Suprapubic skin (tissue), 4 donors: ENCODE data around the gene ETFDH. TPM values are rescaled to one million over a fixed set of nuclear protein-coding genes. Genes with fewer than 3 reads are reported as not detected.

ENCODE experiments used
- DNase-seq, 2 donors: peaks; one replicate each; pipeline ENCODE4 v3.0.0-alpha.2; 2019; ENCODE audit warnings: low spot score in 2 of 2
- H3K27ac ChIP-seq: fragments of 200-600 bp; sonication (generic); one replicate; pipeline ENCODE4 v1.5.1; 2019
- H3K27me3 ChIP-seq: fragments of 200-600 bp; sonication (generic); one replicate; pipeline ENCODE4 v1.5.1; 2019
- H3K36me3 ChIP-seq: fragments of 200-600 bp; sonication (generic); one replicate; pipeline ENCODE4 v1.5.1; 2019
- H3K4me1 ChIP-seq: fragments of 200-600 bp; sonication (generic); one replicate; pipeline ENCODE4 v1.5.1; 2019
- H3K4me3 ChIP-seq: fragments of 200-600 bp; sonication (generic); one replicate; pipeline ENCODE4 v1.5.1; 2019; ENCODE audit warnings: mild to moderate bottlenecking
- H3K9me3 ChIP-seq: fragments of 200-600 bp; sonication (generic); one replicate; pipeline ENCODE4 v1.5.1; 2019
- EP300 ChIP-seq: sonication (generic); formaldehyde crosslinking; IDR thresholded peaks from one replicate; pipeline ENCODE4 v1.6.1; 2017; ENCODE audit warnings: antibody characterized with exemption
- POLR2A ChIP-seq, 2 donors: fragments of 450-650 bp; IDR thresholded peaks; one replicate each; pipeline ENCODE4 v1.6.1; 2017; ENCODE audit warnings: antibody characterized with exemption in 2 of 2, mild to moderate bottlenecking in 2 of 2, moderate library complexity in 2 of 2
- POLR2AphosphoS5 ChIP-seq, 3 donors: sonication (generic); formaldehyde crosslinking; IDR thresholded peaks; one replicate each; pipeline ENCODE4 v1.6.1; 2017; ENCODE audit warnings: antibody characterized with exemption in 3 of 3
- WGBS: methylation state at CpG from one replicate; pipeline ENCODE4 v1.1.5; 2018; 5-methylcytosine and 5-hydroxymethylcytosine counted together
- total RNA-seq, 4 donors: library from RNA; depleted of rRNA; stranded (reverse); fragments of >200 nt; gene quantifications; one replicate each; pipeline ENCODE4 v1.1.0, GENCODE V29; 2016
- TF ChIP-seq, protein P1 (sequence below), 2 donors: fragments of 200-600 bp in 1 of 2; fragments of 450-650 bp in 1 of 2; sonication (generic) in 1 of 2; IDR thresholded peaks; one replicate each; pipeline ENCODE4 v1.5.1; 2016 to 2019; ENCODE audit warnings: antibody characterized with exemption in 2 of 2, mild to moderate bottlenecking in 1 of 2, moderate library complexity in 1 of 2

The ETFDH gene
- total RNA-seq, result 100 to 1,000 TPM in 1 of 4 donors, 10 to 100 TPM in 3; 44.9 to 204 (median 50.3) TPM

DNA sequence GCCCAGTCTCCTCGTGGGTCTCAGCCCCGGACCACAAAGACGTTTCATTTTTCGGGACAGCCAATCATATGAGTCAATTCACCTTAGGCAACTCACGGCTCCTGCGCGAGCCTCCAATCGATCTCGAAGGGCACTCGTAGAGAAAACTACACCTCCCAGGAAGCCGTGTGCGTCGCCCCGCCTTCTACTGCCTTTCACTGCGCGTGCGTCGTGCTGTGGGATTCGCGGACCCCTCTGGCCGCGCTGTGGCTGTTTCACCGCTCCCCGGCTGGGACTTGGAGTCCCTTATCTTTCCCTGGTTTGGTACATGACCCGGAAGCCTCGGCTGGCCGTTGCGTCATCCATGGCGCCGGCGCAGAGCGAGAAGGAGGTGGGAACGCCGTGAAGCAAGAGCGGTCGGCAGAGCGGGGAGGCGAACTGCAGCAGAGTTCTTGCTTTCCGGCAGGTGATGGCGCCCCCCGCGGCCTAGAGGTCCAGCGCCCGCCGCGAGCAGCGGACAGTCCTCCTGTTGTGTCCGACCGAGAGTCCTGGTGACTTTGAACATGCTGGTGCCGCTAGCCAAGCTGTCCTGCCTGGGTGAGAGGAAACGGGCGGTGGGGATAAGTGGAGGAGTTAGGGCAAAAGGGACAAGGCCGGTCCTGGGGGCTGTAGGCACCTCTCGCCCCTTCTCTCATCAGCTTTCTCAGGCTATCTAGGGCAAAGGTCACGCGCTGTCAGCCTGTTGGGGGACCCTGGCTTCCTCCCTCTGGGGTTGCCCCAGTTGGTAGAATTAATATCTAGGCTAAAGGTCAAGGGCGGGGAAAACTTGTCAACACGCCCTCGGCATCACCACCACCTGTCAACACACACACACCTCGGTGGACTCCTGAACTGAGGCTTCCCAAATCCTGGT lies at the start of gene ETFDH:
TSS of gene ETFDH (plus strand) at position 382 of the 892 bp plus-strand sequence. CDS start at position 543, 161 bp downstream.
- TF ChIP-seq POLR2A (IDR thresholded peaks at IDR 0.05), result peak; percentile 39 to 78
- TF ChIP-seq, protein P1, sequence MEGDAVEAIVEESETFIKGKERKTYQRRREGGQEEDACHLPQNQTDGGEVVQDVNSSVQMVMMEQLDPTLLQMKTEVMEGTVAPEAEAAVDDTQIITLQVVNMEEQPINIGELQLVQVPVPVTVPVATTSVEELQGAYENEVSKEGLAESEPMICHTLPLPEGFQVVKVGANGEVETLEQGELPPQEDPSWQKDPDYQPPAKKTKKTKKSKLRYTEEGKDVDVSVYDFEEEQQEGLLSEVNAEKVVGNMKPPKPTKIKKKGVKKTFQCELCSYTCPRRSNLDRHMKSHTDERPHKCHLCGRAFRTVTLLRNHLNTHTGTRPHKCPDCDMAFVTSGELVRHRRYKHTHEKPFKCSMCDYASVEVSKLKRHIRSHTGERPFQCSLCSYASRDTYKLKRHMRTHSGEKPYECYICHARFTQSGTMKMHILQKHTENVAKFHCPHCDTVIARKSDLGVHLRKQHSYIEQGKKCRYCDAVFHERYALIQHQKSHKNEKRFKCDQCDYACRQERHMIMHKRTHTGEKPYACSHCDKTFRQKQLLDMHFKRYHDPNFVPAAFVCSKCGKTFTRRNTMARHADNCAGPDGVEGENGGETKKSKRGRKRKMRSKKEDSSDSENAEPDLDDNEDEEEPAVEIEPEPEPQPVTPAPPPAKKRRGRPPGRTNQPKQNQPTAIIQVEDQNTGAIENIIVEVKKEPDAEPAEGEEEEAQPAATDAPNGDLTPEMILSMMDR (IDR thresholded peaks at IDR 0.05), result peak; percentile 22 to 64
- no peak for TF ChIP-seq EP300
- peak in 2 of 3 donors; percentile 90 to 95 for TF ChIP-seq POLR2AphosphoS5 (IDR thresholded peaks at IDR 0.05)
- peak; percentile 99 for DNase-seq
- Histone ChIP-seq H3K4me1 (peaks cover 19% of the 10 kb centered on the region), H3K9me3 (no peaks in the 10 kb centered on the region), H3K27ac (peak within 1 kb of the TSS; percentile 92), H3K27me3 (no peaks in the 10 kb centered on the region), H3K4me3 (peak within 1 kb of the TSS; percentile 91), H3K36me3 (no peaks in the 10 kb centered on the region)
- 0% methylated on average over 16 of the region's 60 CpGs for WGBS

DNA sequence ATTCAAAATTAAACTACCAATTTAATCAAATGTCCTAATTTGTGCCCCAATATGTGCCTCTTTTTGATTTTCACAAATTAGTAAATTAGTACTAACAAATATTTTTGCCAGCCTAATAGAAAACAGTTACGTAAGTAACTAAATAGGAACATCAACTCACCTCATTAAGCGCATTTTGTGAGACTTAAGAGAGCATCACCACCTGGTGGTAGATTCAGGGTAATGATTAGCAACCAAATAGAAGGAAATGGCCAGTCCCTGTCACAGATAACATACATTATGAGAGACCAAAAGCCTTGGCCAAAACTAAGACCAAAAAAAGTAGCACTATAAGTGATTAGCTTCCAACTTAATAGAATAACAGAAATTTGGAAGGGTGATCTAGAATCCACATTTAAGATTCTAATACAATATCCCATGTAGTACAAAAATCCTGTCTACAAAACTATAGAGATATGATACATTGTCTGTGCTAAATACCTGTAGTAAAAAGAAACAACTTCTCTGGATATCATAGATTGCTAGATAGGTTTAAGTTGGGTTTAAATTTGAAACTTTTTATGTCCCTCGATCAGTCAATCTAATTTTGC lies 47.1 kb upstream of the ETFDH start:
- DNase-seq, result no peak
- Histone ChIP-seq H3K9me3 (no peaks in the 10 kb centered on the region), H3K36me3 (no peaks in the 10 kb centered on the region), H3K4me3 (no peak overlapping the region), H3K27me3 (no peaks in the 10 kb centered on the region), H3K27ac (no peak overlapping the region), H3K4me1 (no peaks in the 10 kb centered on the region)
- no peak for TF ChIP-seq POLR2AphosphoS5 (IDR thresholded peaks at IDR 0.05)
- TF ChIP-seq, protein P1 (IDR thresholded peaks at IDR 0.05), result peak; percentile 50 to 77
- WGBS, result 22% methylated on average over 3 of the region's 3 CpGs

GRCh38 chr4:158625544-158625943 lies 46.6 kb upstream of the ETFDH start:
- TF ChIP-seq, protein P1 (IDR thresholded peaks at IDR 0.05), result no peak
- TF ChIP-seq EP300, result no peak
- TF ChIP-seq POLR2A (IDR thresholded peaks at IDR 0.05), result no peak
- TF ChIP-seq POLR2AphosphoS5 (IDR thresholded peaks at IDR 0.05), result no peak
- Histone ChIP-seq H3K36me3 (no peaks in the 10 kb centered on the region), H3K27me3 (no peaks in the 10 kb centered on the region), H3K9me3 (no peaks in the 10 kb centered on the region), H3K4me3 (no peak overlapping the region), H3K27ac (no peak overlapping the region), H3K4me1 (no peaks in the 10 kb centered on the region)
- no peak for DNase-seq
- 50% methylated on average over 2 of the region's 2 CpGs for WGBS

DNA sequence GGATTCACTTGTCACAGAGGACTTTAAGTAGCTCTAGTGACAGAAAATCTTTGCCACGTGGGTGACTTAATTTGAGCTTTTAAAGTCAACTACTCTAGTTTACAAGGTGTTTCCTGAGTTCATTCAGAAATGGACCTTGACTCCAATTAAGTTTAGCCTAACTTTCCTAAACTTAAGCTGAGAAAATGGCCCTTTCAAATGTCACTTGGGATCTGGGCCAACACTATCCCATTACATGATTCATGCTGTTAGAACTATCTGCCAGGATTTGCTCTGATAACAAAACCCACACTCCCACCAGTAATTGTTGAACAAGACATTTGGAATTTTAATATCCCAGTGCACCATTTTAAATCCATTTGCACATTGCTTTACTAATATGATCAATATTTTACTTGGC lies 41.2 kb upstream of the ETFDH start:
- H3K27ac ChIP-seq, result no peak overlapping the region
- H3K4me3 ChIP-seq, result no peak overlapping the region
- no peaks in the 10 kb centered on the region for H3K4me1 ChIP-seq
- H3K9me3 ChIP-seq, result no peaks in the 10 kb centered on the region
- no peaks in the 10 kb centered on the region for H3K27me3 ChIP-seq
- no peaks in the 10 kb centered on the region for H3K36me3 ChIP-seq
- no peak for DNase-seq
- no peak for TF ChIP-seq POLR2A (IDR thresholded peaks at IDR 0.05)
- TF ChIP-seq POLR2AphosphoS5 (IDR thresholded peaks at IDR 0.05), result no peak
- TF ChIP-seq, protein P1 (IDR thresholded peaks at IDR 0.05), result no peak
- no peak for TF ChIP-seq EP300
- WGBS, result 47% methylated on average over 1 of the region's 1 CpG

DNA sequence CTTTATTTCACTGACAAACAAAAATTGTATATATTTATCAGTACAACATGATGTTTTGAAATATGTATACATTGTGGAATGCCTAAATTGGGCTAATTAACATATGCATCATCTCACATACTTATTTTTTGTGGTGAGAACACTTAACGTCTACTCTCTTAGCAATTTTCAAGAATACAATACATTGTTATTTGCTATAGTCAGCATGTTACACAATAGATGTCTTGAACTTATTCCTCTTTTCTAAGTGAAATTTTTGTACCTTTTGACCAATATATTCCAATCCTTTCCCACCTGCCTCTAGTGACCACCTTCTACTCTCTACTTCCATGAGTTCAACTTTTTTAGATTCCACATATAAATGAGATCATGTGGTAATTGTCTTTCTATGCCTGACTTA lies 35.5 kb upstream of the ETFDH start:
- H3K9me3 ChIP-seq, result no peaks in the 10 kb centered on the region
- TF ChIP-seq POLR2AphosphoS5 (IDR thresholded peaks at IDR 0.05) (no peak), EP300 (no peak), POLR2A (IDR thresholded peaks at IDR 0.05) (no peak)
- TF ChIP-seq, protein P1 (IDR thresholded peaks at IDR 0.05), result no peak
- whole genome bisulfite sequencing, result 79% methylated on average over 1 of the region's 1 CpG

More for the DNA sequence above, 35.5 kb upstream of the ETFDH start:
- no peaks in the 10 kb centered on the region for H3K4me1 ChIP-seq
- no peak for DNase-seq
- H3K27ac ChIP-seq, result no peak overlapping the region
- H3K27me3 ChIP-seq, result no peaks in the 10 kb centered on the region
- H3K36me3 ChIP-seq, result no peaks in the 10 kb centered on the region
- no peak overlapping the region for H3K4me3 ChIP-seq
